ENCODE measurements around the gene PHACTR2. TPM values are rescaled to one million over a fixed set of nuclear protein-coding genes. Genes with fewer than 3 reads are reported as not detected.
A peak's percentile ranks its signal among the peaks of the same experiment; 100 is the strongest.
"Not testable (repeated sequence)": the region's sequence is repeated elsewhere in the genome, so short reads cannot be mapped to it uniquely, and the experiment has no call there.

The PHACTR2 gene
- 10 to 100 TPM; 24.3 to 30.6 TPM for total RNA-seq

GRCh38 chr6:143677891-143678791 is at the start of gene PHACTR2:
TSS of gene PHACTR2 (plus strand) at chr6:143677965. CDS start at chr6:143678164, 199 bp downstream.
- ATAC-seq (replicated peaks in 1 of 2) (peak; percentile 93 to 96), DNase-seq (peak; percentile 62 to 64)
- H3K36me3 Mint-ChIP-seq (ENCODE audit: insufficient read depth in 2 of 2), result peaks cover 2 to 5% of the 10 kb centered on the region in 2 donors
- H3K9me3 Mint-ChIP-seq, result peaks cover 4% of the 10 kb centered on the region in 2 donors
- H3K27ac Mint-ChIP-seq, result peak within 1 kb of the TSS; percentile 80
- H3K4me3 Mint-ChIP-seq, result peak within 1 kb of the TSS; percentile 80 to 92
- peaks cover 22% of the 10 kb centered on the region for H3K4me1 Mint-ChIP-seq (ENCODE audit: low read depth)
- H3K27me3 Mint-ChIP-seq (ENCODE audit: low read depth), result peaks cover 10% of the 10 kb centered on the region

- H3K4me3 Mint-ChIP-seq, result no peak overlapping the region
- H3K36me3 Mint-ChIP-seq (ENCODE audit: insufficient read depth in 2 of 2), result peaks cover 0 to 2% of the 10 kb centered on the region in 2 donors
- no peaks in the 10 kb centered on the region for H3K9me3 Mint-ChIP-seq
- ATAC-seq (replicated peaks in 1 of 2) (peak; percentile 32 to 41), DNase-seq (no peak)
- H3K27ac Mint-ChIP-seq, result no peak overlapping the region
- no peaks in the 10 kb centered on the region for H3K27me3 Mint-ChIP-seq (ENCODE audit: low read depth)
- H3K4me1 Mint-ChIP-seq (ENCODE audit: low read depth), result peaks cover 19% of the 10 kb centered on the region
Observed at GRCh38 chr6:143629104-143630080, 48.4 kb upstream of the PHACTR2 start.

- not testable (repeated sequence) for H3K9me3 Mint-ChIP-seq
- H3K4me1 Mint-ChIP-seq (ENCODE audit: low read depth), result peaks cover 18% of the 10 kb centered on the region
Observed at GRCh38 chr6:143631196-143631595, 46.6 kb upstream of the PHACTR2 start.

GRCh38 chr6:143632894-143633293 is 44.9 kb upstream of the PHACTR2 start:
- no peaks in the 10 kb centered on the region for H3K9me3 Mint-ChIP-seq
- no peak for DNase-seq

More at GRCh38 chr6:143631196-143631595, 46.6 kb upstream of the PHACTR2 start:
- ATAC-seq (replicated peaks in 1 of 2); H3K27me3 Mint-ChIP-seq (ENCODE audit: low read depth); H3K4me3 Mint-ChIP-seq; DNase-seq; H3K36me3 Mint-ChIP-seq (ENCODE audit: insufficient read depth in 2 of 2); H3K27ac Mint-ChIP-seq: not testable (repeated sequence)

GRCh38 chr6:143634486-143634885 is 43.3 kb upstream of the PHACTR2 start:
- DNase-seq (no peak), ATAC-seq (replicated peaks in 1 of 2) (no peak)
- Mint-ChIP-seq H3K36me3 (ENCODE audit: insufficient read depth in 2 of 2) (no peaks in the 10 kb centered on the region), H3K27ac (no peak overlapping the region), H3K27me3 (ENCODE audit: low read depth) (no peaks in the 10 kb centered on the region), H3K4me1 (ENCODE audit: low read depth) (peaks cover 11% of the 10 kb centered on the region), H3K4me3 (no peak overlapping the region), H3K9me3 (no peaks in the 10 kb centered on the region)

More at GRCh38 chr6:143632894-143633293, 44.9 kb upstream of the PHACTR2 start:
- peaks cover 18% of the 10 kb centered on the region for H3K4me1 Mint-ChIP-seq (ENCODE audit: low read depth)
- no peak overlapping the region for H3K4me3 Mint-ChIP-seq
- H3K36me3 Mint-ChIP-seq (ENCODE audit: insufficient read depth in 2 of 2), result peaks cover 0 to 1% of the 10 kb centered on the region in 2 donors
- H3K27me3 Mint-ChIP-seq (ENCODE audit: low read depth), result no peaks in the 10 kb centered on the region
- H3K27ac Mint-ChIP-seq, result no peak overlapping the region
- ATAC-seq (replicated peaks in 1 of 2), result no peak

- no peak overlapping the region for H3K4me3 Mint-ChIP-seq
- no peak for ATAC-seq (replicated peaks in 1 of 2)
Observed at GRCh38 chr6:143637691-143638090, 40.1 kb upstream of the PHACTR2 start.

GRCh38 chr6:143642403-143642802 is 35.4 kb upstream of the PHACTR2 start:
- H3K4me1 Mint-ChIP-seq (ENCODE audit: low read depth), result peaks cover 7% of the 10 kb centered on the region
- H3K4me3 Mint-ChIP-seq, result no peak overlapping the region
- no peaks in the 10 kb centered on the region for H3K27me3 Mint-ChIP-seq (ENCODE audit: low read depth)
- H3K9me3 Mint-ChIP-seq, result no peaks in the 10 kb centered on the region
- H3K27ac Mint-ChIP-seq, result no peak overlapping the region
- DNase-seq (no peak), ATAC-seq (replicated peaks in 1 of 2) (no peak)
- H3K36me3 Mint-ChIP-seq (ENCODE audit: insufficient read depth in 2 of 2), result no peaks in the 10 kb centered on the region

More at GRCh38 chr6:143637691-143638090, 40.1 kb upstream of the PHACTR2 start:
- Mint-ChIP-seq H3K36me3 (ENCODE audit: insufficient read depth in 2 of 2) (no peaks in the 10 kb centered on the region), H3K9me3 (no peaks in the 10 kb centered on the region), H3K27ac (no peak overlapping the region), H3K27me3 (ENCODE audit: low read depth) (no peaks in the 10 kb centered on the region), H3K4me1 (ENCODE audit: low read depth) (peaks cover 8% of the 10 kb centered on the region)
- no peak for DNase-seq

- peaks cover 5% of the 10 kb centered on the region in 2 donors for H3K36me3 Mint-ChIP-seq (ENCODE audit: insufficient read depth in 2 of 2)
- H3K27ac Mint-ChIP-seq, result peak overlapping the region; percentile 10
- H3K9me3 Mint-ChIP-seq, result peaks cover 6% of the 10 kb centered on the region in 2 donors
- peaks cover 14% of the 10 kb centered on the region for H3K4me1 Mint-ChIP-seq (ENCODE audit: low read depth)
- no peak for DNase-seq
- H3K27me3 Mint-ChIP-seq (ENCODE audit: low read depth), result no peaks in the 10 kb centered on the region
- ATAC-seq (replicated peaks in 1 of 2), result peak; percentile 62 to 66
- peak overlapping the region in 1 of 2 donors; percentile 13 for H3K4me3 Mint-ChIP-seq
Observed at GRCh38 chr6:143647191-143647590, 30.6 kb upstream of the PHACTR2 start.

GRCh38 chr6:143647732-143648131 is 30.0 kb upstream of the PHACTR2 start:
- Mint-ChIP-seq H3K9me3 (peaks cover 6% of the 10 kb centered on the region in 2 donors), H3K36me3 (ENCODE audit: insufficient read depth in 2 of 2) (peaks cover 5% of the 10 kb centered on the region in 2 donors), H3K27me3 (ENCODE audit: low read depth) (no peaks in the 10 kb centered on the region), H3K4me3 (no peak overlapping the region), H3K4me1 (ENCODE audit: low read depth) (peaks cover 14% of the 10 kb centered on the region), H3K27ac (no peak overlapping the region)
- DNase-seq (no peak), ATAC-seq (replicated peaks in 1 of 2) (no peak)

- H3K9me3 Mint-ChIP-seq; ATAC-seq (replicated peaks in 1 of 2); H3K4me3 Mint-ChIP-seq; H3K27me3 Mint-ChIP-seq (ENCODE audit: low read depth); DNase-seq; H3K27ac Mint-ChIP-seq; H3K36me3 Mint-ChIP-seq (ENCODE audit: insufficient read depth in 2 of 2): not testable (repeated sequence)
- H3K4me1 Mint-ChIP-seq (ENCODE audit: low read depth), result peaks cover 14% of the 10 kb centered on the region
Observed at GRCh38 chr6:143649319-143649718, 28.4 kb upstream of the PHACTR2 start.

GRCh38 chr6:143651328-143651727 is 26.4 kb upstream of the PHACTR2 start:
- not testable (repeated sequence) for H3K27me3 Mint-ChIP-seq (ENCODE audit: low read depth); H3K9me3 Mint-ChIP-seq; H3K4me3 Mint-ChIP-seq; DNase-seq; H3K36me3 Mint-ChIP-seq (ENCODE audit: insufficient read depth in 2 of 2); ATAC-seq (replicated peaks in 1 of 2); H3K27ac Mint-ChIP-seq
- peaks cover 14% of the 10 kb centered on the region for H3K4me1 Mint-ChIP-seq (ENCODE audit: low read depth)

- no peak overlapping the region for H3K27ac Mint-ChIP-seq
Observed at GRCh38 chr6:143652841-143653331, 24.9 kb upstream of the PHACTR2 start.

More at GRCh38 chr6:143652841-143653331, 24.9 kb upstream of the PHACTR2 start:
- ATAC-seq (replicated peaks in 1 of 2) (no peak), DNase-seq (no peak)
- no peaks in the 10 kb centered on the region for H3K27me3 Mint-ChIP-seq (ENCODE audit: low read depth)
- H3K9me3 Mint-ChIP-seq, result peaks cover 8 to 11% of the 10 kb centered on the region in 2 donors
- H3K4me1 Mint-ChIP-seq (ENCODE audit: low read depth), result peaks cover 2% of the 10 kb centered on the region
- no peak overlapping the region for H3K4me3 Mint-ChIP-seq
- H3K36me3 Mint-ChIP-seq (ENCODE audit: insufficient read depth in 2 of 2), result peaks cover 5% of the 10 kb centered on the region in 2 donors
